GM18951 (cell line): Measurements from ENCODE around the gene DAGLA.

Experiments
- POLR2A ChIP-seq: IDR thresholded peaks from 4 replicates; pipeline ENCODE4 v1.6.1; 2011; ENCODE audit warnings: mild to moderate bottlenecking; ENCODE audit not compliant: insufficient read length, insufficient read depth; ENCODE audit errors: extremely low read depth
- in situ Hi-C: fragments of 300-500 bp; cut with MboI; formaldehyde crosslinking; loops from one replicate; pipeline ENCODE4 v1.12.0; 2022; ENCODE audit warnings: low sequenced_read_pairs, mixed read lengths, inconsistent platforms; ENCODE audit not compliant: unreplicated experiment

DAGLA gene

GRCh38 chr11:61737636-61738386 is 57.6 kb downstream of the DAGLA start:
- in situ Hi-C loops = no loop called here
- TF ChIP-seq POLR2A = no peak

GRCh38 chr11:61738776-61739175 is 58.6 kb downstream of the DAGLA start:
- in situ Hi-C loops = no loop called here

GRCh38 chr11:61739413-61739812 is 59.2 kb downstream of the DAGLA start:
- in situ Hi-C loops = no loop called here
- TF ChIP-seq POLR2A = no peak

More at GRCh38 chr11:61738776-61739175, 58.6 kb downstream of the DAGLA start:
- no peak for TF ChIP-seq POLR2A

- in situ Hi-C loops = no loop called here
- TF ChIP-seq POLR2A = no peak
These were observed 59.8 kb downstream of the DAGLA start for GRCh38 chr11:61739966-61740365.

GRCh38 chr11:61742391-61742790 is 62.2 kb downstream of the DAGLA start:
- in situ Hi-C loops = no loop called here
- no peak for TF ChIP-seq POLR2A

GRCh38 chr11:61743486-61744095 is 63.4 kb downstream of the DAGLA start:
- in situ Hi-C loops = no loop called here
- no peak for TF ChIP-seq POLR2A

- in situ Hi-C loops = no loop called here
- no peak for TF ChIP-seq POLR2A
These were observed 64.0 kb downstream of the DAGLA start for GRCh38 chr11:61744181-61744580.

GRCh38 chr11:61744609-61745156 is 64.5 kb downstream of the DAGLA start:
- in situ Hi-C loops = no loop called here
- no peak for TF ChIP-seq POLR2A

- no peak for TF ChIP-seq POLR2A
These were observed 65.7 kb downstream of the DAGLA start for GRCh38 chr11:61745781-61746441.

GRCh38 chr11:61746442-61747191 is 66.4 kb downstream of the DAGLA start:
- in situ Hi-C loops = no loop called here
- no peak for TF ChIP-seq POLR2A

More at GRCh38 chr11:61745781-61746441, 65.7 kb downstream of the DAGLA start:
- in situ Hi-C loops = no loop called here

GRCh38 chr11:61747192-61747966 is 67.2 kb downstream of the DAGLA start:
- no peak for TF ChIP-seq POLR2A
- in situ Hi-C loops = no loop called here

GRCh38 chr11:61747967-61748285 is 67.7 kb downstream of the DAGLA start:
- TF ChIP-seq POLR2A = no peak
- in situ Hi-C loops = no loop called here
